GM10266 (cell line): ENCODE results near the gene CHD9.

Experiments used
- DNase-seq: peaks from one replicate; pipeline ENCODE4 v3.0.0; 2012; ENCODE audit errors: extremely low spot score
- TF ChIP-seq, protein P1 (sequence below): IDR thresholded peaks from 2 replicates; pipeline ENCODE4 v1.5.1; 2012; ENCODE audit warnings: mild to moderate bottlenecking, low read depth; ENCODE audit not compliant: control insufficient read depth, insufficient read depth; ENCODE audit errors: missing control alignments

CHD9 gene

DNA sequence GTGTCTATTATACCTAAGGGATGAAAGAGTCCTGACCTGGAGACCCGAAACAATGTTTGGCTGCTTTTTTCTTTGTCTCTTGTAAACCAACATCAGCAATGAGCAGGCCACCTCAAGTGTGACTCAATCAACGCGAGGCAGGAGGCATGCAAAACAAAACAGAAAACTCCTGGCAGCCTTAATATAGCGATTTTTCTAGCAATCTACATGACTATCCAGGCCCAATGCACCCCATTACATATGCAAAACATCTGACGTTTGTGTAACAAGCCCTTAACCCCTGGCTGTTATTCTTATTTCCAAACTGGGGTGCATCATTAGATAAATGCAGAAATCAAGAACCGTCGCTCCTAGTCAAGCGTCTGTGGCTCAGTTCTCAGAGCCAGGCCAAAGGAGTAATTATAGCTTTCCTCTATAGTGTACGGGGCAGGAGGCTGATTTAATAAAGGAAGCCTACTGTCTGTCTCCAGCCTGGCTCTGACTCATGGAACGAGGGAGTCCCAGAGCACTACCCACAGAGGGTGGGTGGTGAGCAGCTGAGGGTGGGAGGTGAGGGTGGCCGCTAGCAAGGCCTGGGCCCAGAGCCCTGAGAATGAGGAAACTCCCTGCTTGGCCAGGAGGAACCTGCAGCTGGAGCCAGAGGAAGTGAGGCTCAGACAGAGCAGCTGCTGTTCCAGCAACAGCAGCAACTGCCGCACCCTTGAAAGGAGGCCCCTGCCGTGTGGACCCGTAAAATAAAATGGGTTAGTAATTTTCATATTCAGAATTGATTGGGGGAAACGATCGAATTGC, 43.9 kb downstream of the CHD9 start:
- peak; percentile 66 for DNase-seq
- TF ChIP-seq, protein P1, sequence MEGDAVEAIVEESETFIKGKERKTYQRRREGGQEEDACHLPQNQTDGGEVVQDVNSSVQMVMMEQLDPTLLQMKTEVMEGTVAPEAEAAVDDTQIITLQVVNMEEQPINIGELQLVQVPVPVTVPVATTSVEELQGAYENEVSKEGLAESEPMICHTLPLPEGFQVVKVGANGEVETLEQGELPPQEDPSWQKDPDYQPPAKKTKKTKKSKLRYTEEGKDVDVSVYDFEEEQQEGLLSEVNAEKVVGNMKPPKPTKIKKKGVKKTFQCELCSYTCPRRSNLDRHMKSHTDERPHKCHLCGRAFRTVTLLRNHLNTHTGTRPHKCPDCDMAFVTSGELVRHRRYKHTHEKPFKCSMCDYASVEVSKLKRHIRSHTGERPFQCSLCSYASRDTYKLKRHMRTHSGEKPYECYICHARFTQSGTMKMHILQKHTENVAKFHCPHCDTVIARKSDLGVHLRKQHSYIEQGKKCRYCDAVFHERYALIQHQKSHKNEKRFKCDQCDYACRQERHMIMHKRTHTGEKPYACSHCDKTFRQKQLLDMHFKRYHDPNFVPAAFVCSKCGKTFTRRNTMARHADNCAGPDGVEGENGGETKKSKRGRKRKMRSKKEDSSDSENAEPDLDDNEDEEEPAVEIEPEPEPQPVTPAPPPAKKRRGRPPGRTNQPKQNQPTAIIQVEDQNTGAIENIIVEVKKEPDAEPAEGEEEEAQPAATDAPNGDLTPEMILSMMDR: no peak

DNA sequence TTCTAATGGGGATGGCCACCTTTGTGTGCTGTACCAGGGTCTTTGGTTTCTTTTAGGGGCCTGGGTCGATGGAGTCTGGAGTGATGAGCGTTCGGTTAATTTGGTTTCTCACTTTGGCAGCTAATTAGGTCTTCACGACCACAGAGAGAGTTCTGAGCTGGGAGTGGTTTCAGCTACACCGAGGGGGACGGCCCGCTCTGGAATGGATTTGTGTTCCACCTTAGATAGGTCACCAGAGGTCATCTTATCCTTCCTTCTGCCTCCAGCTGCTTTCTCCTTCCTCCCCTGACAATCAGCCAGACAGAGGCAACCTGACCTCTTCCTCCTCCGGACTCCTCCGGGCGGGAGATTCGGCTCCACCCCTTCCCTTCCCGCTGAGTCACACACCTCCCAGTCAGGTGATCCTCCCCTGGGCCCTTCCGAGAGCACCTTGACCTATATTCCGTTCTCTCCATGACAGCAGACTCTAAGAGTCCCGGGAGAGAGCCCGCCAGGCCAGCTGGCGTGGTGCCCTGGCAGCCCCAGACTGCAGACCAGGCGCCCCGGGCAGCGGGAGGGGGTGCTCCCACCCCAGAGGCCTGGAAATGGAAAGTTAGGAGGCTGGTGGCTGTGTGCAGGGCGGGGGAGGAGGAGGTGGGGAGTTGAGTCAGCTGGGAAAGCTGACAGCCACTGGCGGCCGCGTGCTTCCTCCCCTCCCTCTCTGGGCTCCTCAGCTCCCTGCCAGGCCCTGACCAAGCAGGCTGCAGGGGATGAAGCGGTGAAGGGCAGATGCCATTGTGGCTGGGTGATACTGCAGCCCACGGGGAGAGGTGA, 44.7 kb downstream of the CHD9 start:
- DNase-seq: peak; percentile 54
- TF ChIP-seq, protein P1: no peak

DNA sequence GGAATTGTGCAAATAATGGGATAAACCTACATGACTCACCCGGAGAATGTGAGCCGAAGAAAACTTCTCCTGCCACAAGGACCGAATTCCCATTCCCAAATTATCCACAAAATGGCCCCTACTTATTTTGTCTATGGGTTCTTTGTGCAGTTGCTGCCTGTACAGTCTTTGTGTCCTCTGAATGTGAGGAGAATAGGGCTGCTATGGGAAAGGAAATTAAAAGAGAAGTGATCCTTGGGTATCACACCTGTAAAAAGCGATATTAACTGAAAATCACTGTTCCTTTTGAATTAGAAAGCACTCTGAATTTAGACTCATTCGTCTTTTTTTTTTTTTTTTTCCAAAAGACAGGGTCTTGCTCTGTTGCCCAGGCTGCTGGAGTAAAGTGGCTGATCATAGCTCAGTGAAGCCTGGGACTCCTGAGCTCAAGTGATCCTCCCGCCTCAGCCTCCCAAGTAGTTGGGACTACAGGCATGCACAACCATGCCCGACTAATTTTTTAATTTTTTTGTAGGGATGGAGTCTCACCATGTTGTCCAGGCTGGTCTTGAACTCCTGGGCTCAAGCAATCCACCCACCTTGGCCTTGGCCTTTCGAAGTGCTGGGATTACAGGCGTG, 45.4 kb downstream of the CHD9 start:
- TF ChIP-seq, protein P1: no peak

DNA sequence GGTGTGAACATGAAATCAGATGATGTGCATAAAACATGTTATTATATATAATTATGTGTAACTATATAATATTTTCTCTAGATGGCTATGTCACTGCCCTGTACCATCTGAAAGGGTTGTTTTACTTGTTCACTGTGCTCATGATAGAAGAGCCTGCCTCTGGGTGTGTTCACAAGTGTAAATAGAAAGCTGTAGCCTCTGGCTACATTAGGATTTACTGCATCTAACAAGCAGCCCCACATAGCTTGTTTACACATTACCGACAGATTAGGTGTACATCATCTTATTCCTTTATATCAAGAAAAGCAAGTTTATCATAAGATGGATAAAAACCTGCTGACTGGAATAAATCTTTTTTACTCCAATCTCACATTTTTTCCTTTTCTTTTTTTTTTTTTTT, 46.1 kb downstream of the CHD9 start:
- DNase-seq: no peak
- TF ChIP-seq, protein P1: no peak

More for the DNA sequence above, 45.4 kb downstream of the CHD9 start:
- DNase-seq: no peak

DNA sequence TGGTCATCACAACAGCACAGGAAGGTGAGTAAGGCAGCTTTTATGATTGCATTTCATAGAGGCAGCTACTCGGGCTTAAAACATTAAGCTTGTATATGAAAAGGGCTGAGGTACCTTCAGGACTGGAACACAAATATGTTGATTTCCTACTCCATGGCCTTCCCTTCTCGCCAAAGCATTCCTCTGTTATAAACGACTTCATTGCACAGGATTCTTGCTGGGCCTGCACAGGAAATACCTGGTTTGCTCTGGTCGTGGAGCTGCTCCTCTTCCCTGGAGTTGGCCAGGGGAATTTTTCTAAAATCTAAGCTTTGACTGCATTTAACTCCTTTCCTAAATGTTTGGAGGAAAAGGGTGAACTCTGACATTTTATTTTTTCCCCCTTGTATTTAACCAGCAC, 49.0 kb downstream of the CHD9 start:
- no peak for DNase-seq
- TF ChIP-seq, protein P1: no peak

DNA sequence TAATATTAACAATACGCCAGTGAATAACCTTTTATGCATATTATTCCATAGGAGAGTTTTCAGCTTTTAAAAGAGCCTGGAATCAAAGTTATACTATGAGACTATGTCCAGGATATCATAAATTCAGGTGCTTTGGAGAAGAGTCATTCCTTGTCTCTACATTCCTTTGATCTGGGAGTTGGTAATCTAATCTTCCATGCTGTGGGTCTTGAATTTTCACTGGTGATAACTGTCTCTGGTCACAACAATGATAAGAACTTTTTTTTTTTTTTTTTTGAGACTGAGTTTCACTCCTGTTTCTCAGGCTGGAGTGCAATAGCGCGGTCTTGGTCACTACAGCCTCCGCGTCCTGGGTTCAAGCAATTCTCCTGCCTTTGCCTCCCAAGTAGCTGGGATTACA, 50.8 kb downstream of the CHD9 start:
- DNase-seq: no peak
- TF ChIP-seq, protein P1: no peak
